Right cardiac atrium (tissue), 5 donors: ENCODE measurements around the gene PAWR. TPM values are rescaled to one million over a fixed set of nuclear protein-coding genes. Genes with fewer than 3 reads are reported as not detected.

ENCODE experiments used
- ATAC-seq, 2 donors: fragments of 200-7000 bp; cut with Tn5 transposase; one replicate each; pipeline versions ENCODE4 v1.8.0 to v1.9.1; 2020; ENCODE audit warnings: moderate library complexity in 2 of 2, mild to moderate bottlenecking in 1 of 2
- DNase-seq, 3 donors: peaks; one replicate each; pipeline ENCODE4 v3.0.0-alpha.2; 2020
- H3K27ac ChIP-seq: one replicate; pipeline ENCODE4 v1.5.1; 2013; ENCODE audit warnings: mild to moderate bottlenecking, low read length, control low read depth, moderate library complexity
- H3K27me3 ChIP-seq: one replicate; pipeline ENCODE4 v1.6.1; 2013; ENCODE audit not compliant: control insufficient read depth, insufficient read depth
- H3K4me1 ChIP-seq: one replicate; pipeline ENCODE4 v1.6.1; 2013; ENCODE audit warnings: low read length; ENCODE audit not compliant: control insufficient read depth, insufficient read depth
- H3K4me3 ChIP-seq: one replicate; pipeline ENCODE4 v1.5.1; 2013; ENCODE audit warnings: low read length, control low read depth
- H3K9me3 ChIP-seq: one replicate; pipeline ENCODE4 v1.6.1; 2013; ENCODE audit warnings: low read length; ENCODE audit not compliant: control insufficient read depth
- WGBS: extraction: QIAGEN DNeasy Blood & Tissue Kit; methylation state at CpG from one replicate; pipeline ENCODE4 v1.1.7; 2013; 5-methylcytosine and 5-hydroxymethylcytosine counted together
- intact Hi-C, 4 donors: fragments of 100-400 bp; cut with DNase I; formaldehyde crosslinking; loops; one replicate each; pipeline versions ENCODE4 v1.11.0 to v1.14.0; 2022 to 2023
- long read RNA-seq, 4 donors: library from polyadenylated mRNA; unstranded; transcript quantifications; one replicate each; pipeline ENCODE4 v2.0.0, GENCODE V29; 2020 to 2021
- polyA plus RNA-seq: library from polyadenylated mRNA; stranded (reverse); fragments of 200-250 nt; gene quantifications from one replicate; pipeline ENCODE4 v1.2.3, GENCODE V29; 2013
- total RNA-seq, 4 donors: library from RNA; stranded (reverse); fragmentation: NEBNext Ultra II Directional; extraction: Animal tissue kit (Norgen Biotek cat#: 25700); gene quantifications; one replicate each; pipeline ENCODE4 v1.2.1, GENCODE V29; 2021
- donor health status: healthy with polysubstance abuse.
- donor health status: DM: no; HTN: yes; CAD: no.
- donor health status: DM: no; HTN: no; CAD: no.
- donor health status: DM: no; HTN: yes; CAD: no; lungs with severe emphysema.
- donor health status: DM: yes; HTN: yes; CAD: no.

The PAWR gene
- total RNA-seq (10 to 100 TPM; 14.1 to 18.7 (median 16.4) TPM), polyA plus RNA-seq (7.1 TPM)
- long read RNA-seq, donor 1, full-length matches to known transcripts, result 6 of 25 reads
- long read RNA-seq, donor 1, partial matches to known transcripts, result 11 of 25 reads
- long read RNA-seq, donor 1, other reads (novel, unspliced or antisense), result 8 of 25 reads
- long read RNA-seq, donor 2, full-length matches to known transcripts, result 6 of 16 reads
- long read RNA-seq, donor 2, partial matches to known transcripts, result 9 of 16 reads
- long read RNA-seq, donor 2, other reads (novel, unspliced or antisense), result 1 of 16 reads
- long read RNA-seq, donor 3, partial matches to known transcripts, result 4 of 10 reads
- long read RNA-seq, donor 3, other reads (novel, unspliced or antisense), result 6 of 10 reads
- long read RNA-seq, donor 4, full-length matches to known transcripts, result 4 of 9 reads
- long read RNA-seq, donor 4, partial matches to known transcripts, result 3 of 9 reads
- long read RNA-seq, donor 4, other reads (novel, unspliced or antisense), result 2 of 9 reads

DNA sequence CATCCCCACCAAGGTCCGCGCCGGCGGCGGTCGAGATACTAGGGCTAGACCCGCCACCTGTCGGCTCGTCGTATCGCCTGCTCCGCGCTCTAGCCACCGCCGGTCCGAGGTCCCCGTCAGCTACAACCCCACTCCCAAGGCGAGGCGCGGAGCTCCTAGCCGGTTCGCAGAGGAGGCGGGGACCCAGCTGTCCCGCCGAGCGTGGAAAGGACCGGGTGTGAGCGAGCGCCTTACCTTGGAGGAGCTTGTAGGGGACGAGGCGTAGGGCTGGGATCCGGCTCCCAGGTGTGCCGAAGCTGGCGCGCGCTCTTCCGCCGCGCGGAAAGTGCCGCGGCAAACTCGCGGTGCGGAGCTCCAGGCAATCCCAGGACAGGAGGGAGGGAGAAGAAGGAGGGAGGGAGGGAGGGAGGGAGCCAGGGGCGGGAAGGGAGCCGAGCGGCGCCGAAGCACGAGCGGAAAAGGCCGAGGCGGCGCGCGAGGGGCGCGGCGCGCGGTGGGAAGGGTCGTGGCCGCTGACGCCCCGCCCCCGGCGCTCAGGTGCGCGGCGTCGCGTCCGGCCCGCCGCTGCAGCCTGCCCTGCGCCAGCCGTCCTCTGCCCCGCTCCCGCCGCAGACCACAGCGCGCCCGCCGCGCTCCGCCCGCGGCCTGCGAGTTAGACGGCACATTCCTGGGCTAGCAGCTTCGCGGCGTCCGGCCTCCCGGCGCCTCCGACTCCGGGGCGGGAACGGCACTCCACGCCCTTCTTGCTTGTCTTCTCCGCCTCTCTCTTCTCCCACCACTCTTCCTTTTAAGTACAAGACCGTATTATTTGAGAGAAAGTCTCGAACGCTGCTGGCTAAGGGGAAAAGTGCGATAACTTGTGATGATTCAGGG lies at the start of gene PAWR:
PAWR (minus strand) TSS at position 327 of the 873 bp plus-strand sequence. CDS start 720 bp downstream, outside the sequence.
- intact Hi-C loops, result loop anchor here in 1 of 4 donors (5.0 kb wide), 1 partner anchor 129 kb away; no protein-coding TSS in a partner anchor

GRCh38 chr12:79737875-79738718 lies 47.3 kb upstream of the PAWR start:
- Histone ChIP-seq H3K4me3 (no peak overlapping the region), H3K9me3 (no peaks in the 10 kb centered on the region), H3K4me1 (no peaks in the 10 kb centered on the region), H3K27ac (no peak overlapping the region), H3K27me3 (no peaks in the 10 kb centered on the region)
- WGBS, result 19% methylated on average over 4 of the region's 4 CpGs
- ATAC-seq (no peak), DNase-seq (no peak)
- intact Hi-C loops, result loop anchor here in 3 of 4 donors (5.0 to 10.0 kb wide), 4 partner anchors 181 to 323 kb away; no protein-coding TSS in a partner anchor

More for the DNA sequence above, at the start of gene PAWR:
- ATAC-seq (peak; percentile 78 to 84), DNase-seq (peak; percentile 53 to 83 (median 83))
- under 1% methylated on average over 102 of the region's 107 CpGs for WGBS
- peak within 1 kb of the TSS; percentile 38 for H3K27ac ChIP-seq
- H3K27me3 ChIP-seq, result no peaks in the 10 kb centered on the region
- no peaks in the 10 kb centered on the region for H3K9me3 ChIP-seq
- no peaks in the 10 kb centered on the region for H3K4me1 ChIP-seq
- peak within 1 kb of the TSS; percentile 84 for H3K4me3 ChIP-seq

GRCh38 chr12:79732638-79733037 lies 41.9 kb upstream of the PAWR start:
- intact Hi-C loops, result loop anchor here in 2 of 4 donors (10.0 kb wide), 2 partner anchors 308 to 318 kb away; no protein-coding TSS in a partner anchor
- Histone ChIP-seq H3K4me3 (no peak overlapping the region), H3K27ac (no peak overlapping the region), H3K4me1 (no peaks in the 10 kb centered on the region), H3K27me3 (no peaks in the 10 kb centered on the region), H3K9me3 (no peaks in the 10 kb centered on the region)
- ATAC-seq, result no peak
- DNase-seq, result no peak

- DNase-seq, result no peak
- 83% methylated on average over 1 of the region's 1 CpG for WGBS
- Histone ChIP-seq H3K9me3 (no peaks in the 10 kb centered on the region), H3K4me1 (no peaks in the 10 kb centered on the region), H3K4me3 (no peak overlapping the region), H3K27me3 (no peaks in the 10 kb centered on the region), H3K27ac (no peak overlapping the region)
- intact Hi-C loops, result no loop called here
- no peak for ATAC-seq
These were observed 35.2 kb upstream of the PAWR start for GRCh38 chr12:79725987-79726386.

DNA sequence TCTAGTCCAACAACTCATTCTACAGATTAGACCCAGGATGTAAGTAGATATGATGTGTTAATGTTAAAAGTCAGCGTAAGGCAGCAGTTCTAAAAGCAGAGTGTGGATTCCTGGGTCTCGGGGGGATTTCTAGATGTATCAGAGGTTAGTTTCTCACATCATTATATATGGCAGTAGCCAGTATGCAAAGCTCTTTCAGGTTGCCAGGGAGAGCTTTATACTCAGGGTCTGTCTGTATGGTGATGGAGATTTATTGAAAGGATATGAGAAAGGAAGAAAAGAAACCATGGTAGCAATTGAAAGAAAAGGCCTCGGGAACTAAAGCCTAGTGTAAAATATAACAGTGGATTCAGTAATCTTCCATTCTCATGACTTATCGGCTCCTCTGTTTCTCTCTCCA lies 26.2 kb upstream of the PAWR start:
- ATAC-seq (no peak), DNase-seq (no peak)
- H3K4me1 ChIP-seq, result no peaks in the 10 kb centered on the region
- H3K27ac ChIP-seq, result no peak overlapping the region
- H3K9me3 ChIP-seq, result no peaks in the 10 kb centered on the region
- H3K4me3 ChIP-seq, result no peak overlapping the region
- 85% methylated on average over 4 of the region's 4 CpGs for WGBS
- no peaks in the 10 kb centered on the region for H3K27me3 ChIP-seq
- intact Hi-C loops, result no loop called here

DNA sequence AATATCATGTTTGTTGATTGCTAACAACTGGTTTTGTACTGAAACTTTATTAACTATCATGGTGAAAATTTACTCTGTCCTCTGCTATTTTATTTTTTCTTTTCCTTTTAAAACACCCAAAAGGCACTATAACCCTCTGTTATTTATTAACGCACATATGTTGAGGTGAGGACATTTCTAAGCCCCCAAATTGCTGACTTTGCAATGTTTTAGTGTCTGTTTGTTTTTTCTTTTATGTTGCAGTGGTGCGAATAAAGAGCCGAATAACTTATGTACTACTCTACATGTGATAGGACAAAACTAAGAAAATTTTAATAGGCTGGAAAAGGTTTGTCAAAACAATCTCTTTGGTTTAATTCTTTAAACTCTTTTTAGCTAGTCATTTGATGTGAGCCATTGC lies 24.5 kb upstream of the PAWR start:
- intact Hi-C loops, result no loop called here
- Histone ChIP-seq H3K4me3 (no peak overlapping the region), H3K4me1 (no peaks in the 10 kb centered on the region), H3K27ac (no peak overlapping the region), H3K27me3 (no peaks in the 10 kb centered on the region), H3K9me3 (no peaks in the 10 kb centered on the region)
- 94% methylated on average over 3 of the region's 3 CpGs for WGBS
- DNase-seq (no peak), ATAC-seq (no peak)

DNA sequence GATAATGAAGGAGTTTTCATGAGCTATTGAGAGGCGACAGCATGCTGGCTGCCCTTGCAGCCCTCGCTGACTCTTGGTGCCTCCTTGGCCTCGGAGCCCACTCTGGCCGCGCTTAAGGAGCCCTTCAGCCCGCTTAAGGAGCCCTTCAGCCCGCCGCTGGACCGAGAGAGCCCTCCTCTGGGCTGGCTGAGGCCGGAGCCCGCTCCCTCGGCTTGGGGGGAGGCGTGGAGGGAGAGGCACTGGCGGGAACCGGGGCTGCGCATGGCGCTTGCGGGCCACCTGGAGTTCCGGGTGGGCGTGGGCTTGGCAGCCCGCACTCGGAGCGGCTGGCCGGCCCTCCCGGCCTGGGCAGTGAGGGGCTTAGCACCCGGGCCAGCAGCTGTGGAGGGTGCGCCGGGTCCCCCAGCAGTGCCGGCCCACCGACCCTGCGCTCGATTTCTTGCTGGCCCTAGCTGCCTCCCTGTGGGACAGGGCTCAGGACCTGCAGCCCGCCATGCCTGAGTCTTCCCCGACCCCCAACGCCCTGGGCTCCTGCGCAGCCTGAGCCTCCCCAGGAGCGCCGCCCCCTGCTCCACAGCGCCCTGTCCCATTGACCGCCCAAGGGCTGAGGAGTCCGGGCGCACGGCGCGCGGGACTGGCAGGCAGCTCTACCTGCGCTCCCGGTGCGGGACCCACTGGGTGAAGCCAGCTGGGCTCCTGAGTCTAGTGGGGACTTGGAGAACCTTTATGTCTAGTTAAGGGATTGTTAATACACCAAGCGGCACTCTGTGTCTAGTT lies 20.1 kb upstream of the PAWR start:
- Histone ChIP-seq H3K27me3 (no peaks in the 10 kb centered on the region), H3K9me3 (no peaks in the 10 kb centered on the region), H3K4me1 (no peaks in the 10 kb centered on the region), H3K4me3 (no peak overlapping the region), H3K27ac (no peak overlapping the region)
- DNase-seq, result peak in 2 of 3 donors; percentile 35 to 44
- 58% methylated on average over 50 of the region's 50 CpGs for WGBS
- ATAC-seq, result peak in 1 of 2 donors; percentile 22
- intact Hi-C loops, result no loop called here

DNA sequence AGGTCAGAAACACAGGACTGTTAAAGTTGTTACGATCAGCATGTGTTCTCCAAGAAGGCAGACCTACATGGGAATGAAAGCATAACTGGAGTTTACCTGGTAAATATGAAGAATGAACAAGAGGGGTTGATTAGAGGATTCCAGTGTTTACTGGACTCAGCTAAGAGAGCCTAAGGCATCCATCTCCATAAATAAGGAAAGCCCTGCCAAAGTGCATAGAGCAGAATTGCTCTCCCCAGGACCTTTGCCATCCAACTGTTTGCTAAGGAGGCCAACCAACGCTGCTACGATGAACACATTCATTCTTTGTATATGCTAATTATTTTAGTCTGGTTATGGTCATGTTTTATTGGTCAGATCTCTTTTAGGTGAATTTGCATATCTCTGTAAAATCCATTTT lies 17.1 kb upstream of the PAWR start:
- Histone ChIP-seq H3K27ac (no peak overlapping the region), H3K27me3 (no peaks in the 10 kb centered on the region), H3K4me3 (no peak overlapping the region), H3K9me3 (no peaks in the 10 kb centered on the region), H3K4me1 (no peaks in the 10 kb centered on the region)
- DNase-seq, result no peak
- WGBS, result 88% methylated on average over 3 of the region's 3 CpGs
- intact Hi-C loops, result no loop called here
- ATAC-seq, result no peak

GRCh38 chr12:79706676-79707075 lies 15.9 kb upstream of the PAWR start:
- DNase-seq (no peak), ATAC-seq (no peak)
- no peak overlapping the region for H3K4me3 ChIP-seq
- no peaks in the 10 kb centered on the region for H3K9me3 ChIP-seq
- no peaks in the 10 kb centered on the region for H3K27me3 ChIP-seq
- H3K4me1 ChIP-seq, result no peaks in the 10 kb centered on the region
- no peak overlapping the region for H3K27ac ChIP-seq
- 66% methylated on average over 3 of the region's 3 CpGs for WGBS
- intact Hi-C loops, result no loop called here

- H3K4me1 ChIP-seq, result no peaks in the 10 kb centered on the region
- intact Hi-C loops, result no loop called here
- no peak for ATAC-seq
- no peak overlapping the region for H3K4me3 ChIP-seq
- H3K27ac ChIP-seq, result no peak overlapping the region
- no peaks in the 10 kb centered on the region for H3K27me3 ChIP-seq
- no peak for DNase-seq
- H3K9me3 ChIP-seq, result no peaks in the 10 kb centered on the region
These were observed 15.4 kb upstream of the PAWR start for GRCh38 chr12:79706156-79706555.
